AG10803 (cell line): Measurements from ENCODE around the gene CNPPD1.
A peak's percentile ranks its signal among the peaks of the same experiment; 100 is the strongest.

Experiments used
- DNase-seq: peaks from one replicate; pipeline ENCODE4 v3.0.0; 2010; ENCODE audit warnings: low read depth
- H3K4me3 ChIP-seq: 2 replicates; pipeline ENCODE4 v1.5.1; 2011; ENCODE audit warnings: mild to moderate bottlenecking, low read length, control low read depth
- CTCF ChIP-seq: conservative IDR thresholded peaks from 2 replicates; pipeline ENCODE4 v1.5.1; 2011; ENCODE audit warnings: mild to moderate bottlenecking, low read length, control low read depth, inconsistent platforms

The CNPPD1 gene

GRCh38 chr2:219182331-219183150, 5.8 kb upstream of the CNPPD1 start:
- no peak for TF ChIP-seq CTCF
- no peak overlapping the region for H3K4me3 ChIP-seq
- DNase-seq = no peak

GRCh38 chr2:219181531-219181930, 4.8 kb upstream of the CNPPD1 start:
- no peak for DNase-seq
- no peak overlapping the region for H3K4me3 ChIP-seq
- no peak for TF ChIP-seq CTCF

- TF ChIP-seq CTCF = no peak
- DNase-seq = no peak
These were observed 4.2 kb upstream of the CNPPD1 start for GRCh38 chr2:219180961-219181360.

GRCh38 chr2:219179601-219180465, 3.1 kb upstream of the CNPPD1 start:
- H3K4me3 ChIP-seq = peak overlapping the region; percentile 93
- DNase-seq = no peak
- no peak for TF ChIP-seq CTCF

More at GRCh38 chr2:219180961-219181360, 4.2 kb upstream of the CNPPD1 start:
- no peak overlapping the region for H3K4me3 ChIP-seq

GRCh38 chr2:219178377-219179175, 1.9 kb upstream of the CNPPD1 start:
- TF ChIP-seq CTCF = no peak

GRCh38 chr2:219177552-219178376, 1.0 kb upstream of the CNPPD1 start, which contains the start of gene RETREG2:
Gene RETREG2, plus strand, starts transcription at chr2:219178275. Its CDS starts 78 bp downstream, at chr2:219178353.
- peak; percentile 92 for DNase-seq
- peak; percentile 23 for TF ChIP-seq CTCF

More at GRCh38 chr2:219178377-219179175, 1.9 kb upstream of the CNPPD1 start:
- H3K4me3 ChIP-seq = peak overlapping the region; percentile 93
- DNase-seq = peak; percentile 28

More at GRCh38 chr2:219177552-219178376, 1.0 kb upstream of the CNPPD1 start, which contains the start of gene RETREG2:
- peak within 1 kb of the TSS; percentile 93 for H3K4me3 ChIP-seq
